Breast epithelium (tissue), 4 donors: Measurements from ENCODE around the gene MRPS24. TPM values are rescaled to one million over a fixed set of nuclear protein-coding genes. Genes with fewer than 3 reads are reported as not detected.

Experiments
- DNase-seq, 2 donors: peaks; one replicate each; pipeline ENCODE4 v3.0.0-alpha.2; 2019; ENCODE audit warnings: low spot score in 2 of 2
- H3K27ac ChIP-seq, 2 donors: fragments of 200-600 bp; sonication (generic) in 1 of 2; one replicate each; pipeline ENCODE4 v1.5.1; 2016 to 2019; ENCODE audit warnings: mild to moderate bottlenecking in 1 of 2
- H3K27me3 ChIP-seq, 2 donors: fragments of 200-600 bp; sonication (generic) in 1 of 2; one replicate each; pipeline versions ENCODE4 v1.5.1 to v1.6.0; 2017 to 2019; ENCODE audit warnings: control low read depth in 1 of 2, mild to moderate bottlenecking in 1 of 2
- H3K36me3 ChIP-seq: fragments of 200-600 bp; one replicate; pipeline ENCODE4 v1.5.1; 2019
- H3K4me1 ChIP-seq, 2 donors: fragments of 200-600 bp; sonication (generic); one replicate each; pipeline ENCODE4 v1.5.1; 2016 to 2019; ENCODE audit warnings: control low read depth in 1 of 2
- H3K4me3 ChIP-seq, 3 donors: fragments of 200-600 bp; sonication (generic); 1 replicate in 2 of 3; 2 replicates in 1 of 3; pipeline ENCODE4 v1.5.1; 2016 to 2019; ENCODE audit warnings: mild to moderate bottlenecking in 3 of 3, moderate library complexity in 2 of 3
- H3K9me3 ChIP-seq, 2 donors: fragments of 200-600 bp; sonication (generic) in 1 of 2; one replicate each; pipeline ENCODE4 v1.5.1; 2016 to 2019; ENCODE audit warnings: control low read depth in 1 of 2
- CTCF ChIP-seq, 3 donors: fragments of 450-650 bp; IDR thresholded peaks; one replicate each; pipeline ENCODE4 v1.5.1; 2016 to 2017; ENCODE audit warnings: antibody characterized with exemption in 3 of 3, mild to moderate bottlenecking in 3 of 3, moderate library complexity in 3 of 3
- POLR2A ChIP-seq: fragments of 450-650 bp; IDR thresholded peaks from one replicate; pipeline ENCODE4 v1.6.1; 2016; ENCODE audit warnings: antibody characterized with exemption, mild to moderate bottlenecking, moderate library complexity
- POLR2AphosphoS5 ChIP-seq, 3 donors: sonication (generic); formaldehyde crosslinking; IDR thresholded peaks; one replicate each; pipeline ENCODE4 v1.6.1; 2017; ENCODE audit warnings: antibody characterized with exemption in 3 of 3
- intact Hi-C: fragments of 100-400 bp; cut with DNase I; formaldehyde crosslinking; loops from one replicate; pipeline ENCODE4 v1.15.1; 2023; ENCODE audit warnings: low total_unique reads
- total RNA-seq, 3 donors: library from RNA; depleted of rRNA; stranded (reverse); fragments of >200 nt; gene quantifications; one replicate each; pipeline ENCODE4 v1.1.0, GENCODE V29; 2016

Gene MRPS24
- total RNA-seq, 3 donors from 2014 or later: 75.4 to 86.1 (median 81.0) TPM

- Histone ChIP-seq H3K9me3 (no peaks in the 10 kb centered on the region), H3K4me3 (no peak overlapping the region), H3K27me3 (no peaks in the 10 kb centered on the region), H3K4me1 (no peaks in the 10 kb centered on the region), H3K36me3 (peaks cover 6% of the 10 kb centered on the region), H3K27ac (no peak overlapping the region)
- DNase-seq: no peak
- intact Hi-C loops: no loop called here
- TF ChIP-seq POLR2A (no peak), CTCF (IDR thresholded peaks at IDR 0.05) (no peak), POLR2AphosphoS5 (IDR thresholded peaks at IDR 0.05) (no peak)
These were observed 11.3 kb upstream of the MRPS24 start for GRCh38 chr7:43880596-43880995.

- Histone ChIP-seq H3K4me3 (no peak overlapping the region), H3K9me3 (no peaks in the 10 kb centered on the region), H3K27ac (no peak overlapping the region), H3K36me3 (peaks cover 6% of the 10 kb centered on the region), H3K27me3 (no peaks in the 10 kb centered on the region), H3K4me1 (no peaks in the 10 kb centered on the region)
- no peak for DNase-seq
- intact Hi-C loops: no loop called here
- TF ChIP-seq CTCF (IDR thresholded peaks at IDR 0.05): no peak
- no peak for TF ChIP-seq POLR2AphosphoS5 (IDR thresholded peaks at IDR 0.05)
- no peak for TF ChIP-seq POLR2A
These were observed 10.2 kb upstream of the MRPS24 start for GRCh38 chr7:43879477-43879876.

GRCh38 chr7:43878867-43879266, 9.6 kb upstream of the MRPS24 start:
- Histone ChIP-seq H3K27me3 (no peaks in the 10 kb centered on the region), H3K36me3 (peaks cover 6% of the 10 kb centered on the region), H3K4me3 (no peak overlapping the region), H3K9me3 (no peaks in the 10 kb centered on the region), H3K27ac (no peak overlapping the region), H3K4me1 (no peaks in the 10 kb centered on the region)
- TF ChIP-seq POLR2AphosphoS5 (IDR thresholded peaks at IDR 0.05) (no peak), POLR2A (no peak), CTCF (IDR thresholded peaks at IDR 0.05) (no peak)
- no peak for DNase-seq
- intact Hi-C loops: no loop called here

- no peaks in the 10 kb centered on the region for H3K4me1 ChIP-seq
- DNase-seq: no peak
- H3K36me3 ChIP-seq: peaks cover 6% of the 10 kb centered on the region
- intact Hi-C loops: no loop called here
- H3K27me3 ChIP-seq: no peaks in the 10 kb centered on the region
- no peak overlapping the region for H3K4me3 ChIP-seq
- TF ChIP-seq CTCF (IDR thresholded peaks at IDR 0.05) (no peak), POLR2A (no peak), POLR2AphosphoS5 (IDR thresholded peaks at IDR 0.05) (no peak)
- H3K27ac ChIP-seq: no peak overlapping the region
- no peaks in the 10 kb centered on the region for H3K9me3 ChIP-seq
These were observed 8.9 kb upstream of the MRPS24 start for GRCh38 chr7:43877968-43878864.

GRCh38 chr7:43876976-43877745, 7.8 kb upstream of the MRPS24 start:
- Histone ChIP-seq H3K9me3 (no peaks in the 10 kb centered on the region), H3K4me1 (no peaks in the 10 kb centered on the region), H3K27me3 (no peaks in the 10 kb centered on the region), H3K27ac (no peak overlapping the region), H3K4me3 (no peak overlapping the region), H3K36me3 (peaks cover 6% of the 10 kb centered on the region)
- TF ChIP-seq POLR2AphosphoS5 (IDR thresholded peaks at IDR 0.05): no peak
- TF ChIP-seq CTCF (IDR thresholded peaks at IDR 0.05): no peak
- TF ChIP-seq POLR2A: no peak
- intact Hi-C loops: no loop called here
- DNase-seq: no peak
